DMS 273 (cell line): ENCODE data around the gene CDK5RAP3.
"Not testable (repeated sequence)": the region's sequence is repeated elsewhere in the genome, so short reads cannot be mapped to it uniquely, and the experiment has no call there.

Experiments used
- DNase-seq: peaks from one replicate; lab custom pipeline; 2025; ENCODE audit not compliant: unreplicated experiment; lab: John Stamatoyannopoulos, UW

The CDK5RAP3 gene

DNA sequence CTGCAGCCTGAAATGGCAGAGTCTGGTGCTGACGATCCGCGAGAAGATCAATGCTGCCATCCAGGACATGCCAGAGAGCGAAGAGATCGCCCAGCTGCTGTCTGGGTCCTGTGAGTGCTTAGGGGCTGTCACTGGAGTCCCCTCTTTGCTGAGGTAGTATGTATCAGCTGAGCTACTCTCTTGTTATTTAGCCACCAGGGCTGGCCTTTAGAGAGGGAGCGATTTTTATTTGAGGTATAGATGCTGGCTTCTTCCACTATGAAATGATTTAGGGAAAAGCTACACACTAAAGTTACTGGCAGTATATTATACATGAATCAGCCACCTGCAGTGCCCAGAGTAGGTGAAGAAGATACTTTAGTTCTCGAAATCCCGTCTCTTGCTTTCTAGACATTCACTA is 2.6 kb downstream of the CDK5RAP3 start:
- DNase-seq: no peak

DNA sequence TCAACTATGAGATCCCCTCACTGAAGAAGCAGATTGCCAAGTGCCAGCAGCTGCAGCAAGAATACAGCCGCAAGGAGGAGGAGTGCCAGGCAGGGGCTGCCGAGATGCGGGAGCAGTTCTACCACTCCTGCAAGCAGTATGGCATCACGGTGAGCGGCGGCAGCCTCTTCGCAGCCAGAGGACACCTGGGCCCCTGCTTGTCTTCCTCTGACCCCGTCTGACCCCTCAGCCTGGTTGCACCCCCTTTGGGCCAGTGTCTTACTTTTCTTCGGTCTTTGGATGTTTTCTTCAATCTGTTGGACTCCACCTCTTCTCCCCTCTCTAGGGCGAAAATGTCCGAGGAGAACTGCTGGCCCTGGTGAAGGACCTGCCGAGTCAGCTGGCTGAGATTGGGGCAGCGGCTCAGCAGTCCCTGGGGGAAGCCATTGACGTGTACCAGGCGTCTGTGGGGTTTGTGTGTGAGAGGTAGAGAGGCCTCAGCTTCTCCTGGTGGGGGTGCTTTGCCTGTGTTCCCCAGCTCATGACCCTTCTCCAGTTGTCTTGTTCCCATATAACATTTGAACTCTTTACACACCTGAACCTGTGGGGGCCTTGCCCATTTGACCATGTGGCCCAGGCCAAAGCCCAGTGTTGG is 4.4 kb downstream of the CDK5RAP3 start:
- no peak for DNase-seq

DNA sequence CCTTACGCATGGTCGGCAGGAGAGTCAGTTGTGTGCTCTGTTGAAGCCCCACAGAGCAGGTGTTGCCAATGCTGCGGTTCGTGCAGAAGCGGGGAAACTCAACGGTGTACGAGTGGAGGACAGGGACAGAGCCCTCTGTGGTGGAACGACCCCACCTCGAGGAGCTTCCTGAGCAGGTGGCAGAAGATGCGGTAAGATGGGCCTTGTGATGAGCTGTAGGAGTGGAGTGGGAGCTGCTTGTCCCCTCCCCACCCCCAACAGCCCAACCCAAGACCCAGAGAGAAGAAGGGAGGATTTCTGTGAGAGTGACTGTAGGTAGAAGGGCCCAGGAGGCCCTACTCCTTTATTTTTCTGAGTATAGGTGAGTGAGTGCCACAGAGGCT is 4.9 kb downstream of the CDK5RAP3 start:
- no peak for DNase-seq

DNA sequence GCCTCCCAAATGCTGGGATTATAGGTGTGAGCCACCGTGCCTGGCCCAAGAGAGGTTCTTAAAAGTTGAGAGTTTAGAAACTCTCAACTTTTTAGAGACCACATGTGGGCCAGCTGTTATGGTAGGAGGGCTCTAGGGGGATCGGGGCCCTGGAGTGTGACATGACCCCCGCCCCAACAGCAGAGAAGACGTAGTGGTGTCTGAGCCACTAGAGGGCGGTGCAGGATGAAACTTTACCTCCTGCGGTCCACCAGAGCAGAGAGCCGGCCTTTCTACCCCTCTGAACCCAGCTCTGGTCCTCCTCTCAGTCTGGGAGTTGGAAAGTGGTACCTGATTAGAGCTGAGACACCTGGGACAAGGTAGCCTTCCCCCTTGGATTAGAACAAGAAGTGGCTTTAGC is 7.4 kb downstream of the CDK5RAP3 start:
- peak; percentile 87 for DNase-seq

DNA sequence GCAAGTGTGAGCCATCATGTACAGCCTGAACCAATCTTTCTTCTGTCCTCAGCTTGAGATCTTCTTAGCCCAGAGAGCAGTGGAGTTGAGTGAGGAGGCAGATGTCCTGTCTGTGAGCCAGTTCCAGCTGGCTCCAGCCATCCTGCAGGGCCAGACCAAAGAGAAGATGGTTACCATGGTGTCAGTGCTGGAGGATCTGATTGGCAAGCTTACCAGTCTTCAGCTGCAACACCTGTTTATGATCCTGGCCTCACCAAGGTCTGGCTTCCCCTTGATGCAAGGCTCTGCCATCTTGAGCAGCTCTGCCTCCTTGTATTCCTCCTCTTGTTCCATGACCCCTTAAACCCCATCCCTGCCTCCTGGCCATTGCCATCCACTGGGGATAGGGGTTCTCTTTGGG is 9.6 kb downstream of the CDK5RAP3 start:
- peak; percentile 88 for DNase-seq

DNA sequence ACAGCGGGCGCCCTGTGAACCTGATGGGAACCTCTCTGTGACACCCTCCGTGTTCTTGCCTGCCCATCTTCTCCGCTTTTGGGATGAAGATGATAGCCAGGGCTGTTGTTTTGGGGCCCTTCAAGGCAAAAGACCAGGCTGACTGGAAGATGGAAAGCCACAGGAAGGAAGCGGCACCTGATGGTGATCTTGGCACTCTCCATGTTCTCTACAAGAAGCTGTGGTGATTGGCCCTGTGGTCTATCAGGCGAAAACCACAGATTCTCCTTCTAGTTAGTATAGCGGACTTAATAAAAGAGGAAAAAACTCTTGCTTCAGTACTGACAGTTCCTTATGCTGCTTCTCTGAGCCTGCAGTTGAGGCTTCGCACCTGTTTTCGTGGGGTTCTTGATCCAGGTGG is 10.5 kb downstream of the CDK5RAP3 start:
- no peak for DNase-seq

DNA sequence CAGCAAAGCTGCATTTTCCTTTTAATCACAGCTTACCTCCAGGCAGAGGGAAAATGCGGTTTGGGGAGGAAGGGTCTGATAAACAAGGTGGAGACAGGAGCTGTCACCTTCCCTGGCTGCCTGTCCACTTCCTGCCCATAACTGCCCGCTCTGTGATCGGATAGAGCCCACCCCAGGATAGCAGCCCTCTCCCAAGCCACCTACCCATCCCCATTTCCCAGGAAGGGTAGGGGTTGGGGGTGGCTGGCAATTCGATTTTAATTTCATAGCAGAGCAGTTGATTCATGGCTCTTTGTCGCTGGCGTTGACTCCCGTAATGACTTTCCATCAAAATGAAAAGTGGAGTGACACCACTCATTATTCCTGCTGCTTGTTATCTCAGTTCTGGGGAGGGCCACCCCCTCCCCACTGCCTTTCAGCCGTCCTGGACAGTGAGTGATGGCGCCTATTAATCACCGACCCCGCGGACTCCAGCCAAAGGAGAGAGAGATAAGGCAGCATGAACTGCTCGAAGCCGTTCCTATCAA is 11.2 kb downstream of the CDK5RAP3 start:
- no peak for DNase-seq

DNA sequence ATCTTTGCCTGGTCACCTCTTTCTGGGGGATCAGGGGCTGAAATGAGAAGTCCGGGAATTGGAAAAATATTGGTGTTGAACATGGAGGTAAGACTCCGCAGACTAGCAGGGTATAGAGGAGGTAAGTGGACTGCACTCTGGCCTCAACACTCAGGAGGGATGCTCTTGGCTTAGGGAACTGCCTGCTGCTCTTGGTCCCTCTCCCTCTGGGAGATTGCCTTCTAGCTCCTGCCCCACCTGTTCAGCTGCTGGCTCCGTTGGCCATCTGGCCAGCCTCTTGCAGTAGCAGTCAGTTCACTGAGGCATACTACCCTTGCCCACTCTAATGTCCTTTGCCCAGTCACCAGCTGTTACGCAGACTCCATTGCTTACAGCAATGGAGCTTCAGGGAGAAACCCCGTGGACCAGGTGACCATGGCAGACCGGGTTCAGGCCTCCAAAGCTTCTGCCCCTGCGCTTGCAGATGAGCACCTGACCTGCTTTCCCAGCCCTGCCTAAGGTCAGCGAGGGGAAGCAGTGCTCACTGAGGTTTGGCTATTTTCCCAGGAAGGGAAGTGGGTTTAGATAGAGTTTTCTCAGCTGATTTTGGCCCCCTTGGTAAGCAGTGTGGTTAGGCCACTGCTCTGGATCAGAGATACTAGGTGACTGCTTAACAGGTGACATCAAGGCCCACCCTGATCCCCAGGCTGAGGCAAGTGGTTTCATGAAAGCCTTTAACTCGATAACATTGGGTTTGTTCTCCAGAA is 11.9 kb downstream of the CDK5RAP3 start:
- peak; percentile 71 for DNase-seq

DNA sequence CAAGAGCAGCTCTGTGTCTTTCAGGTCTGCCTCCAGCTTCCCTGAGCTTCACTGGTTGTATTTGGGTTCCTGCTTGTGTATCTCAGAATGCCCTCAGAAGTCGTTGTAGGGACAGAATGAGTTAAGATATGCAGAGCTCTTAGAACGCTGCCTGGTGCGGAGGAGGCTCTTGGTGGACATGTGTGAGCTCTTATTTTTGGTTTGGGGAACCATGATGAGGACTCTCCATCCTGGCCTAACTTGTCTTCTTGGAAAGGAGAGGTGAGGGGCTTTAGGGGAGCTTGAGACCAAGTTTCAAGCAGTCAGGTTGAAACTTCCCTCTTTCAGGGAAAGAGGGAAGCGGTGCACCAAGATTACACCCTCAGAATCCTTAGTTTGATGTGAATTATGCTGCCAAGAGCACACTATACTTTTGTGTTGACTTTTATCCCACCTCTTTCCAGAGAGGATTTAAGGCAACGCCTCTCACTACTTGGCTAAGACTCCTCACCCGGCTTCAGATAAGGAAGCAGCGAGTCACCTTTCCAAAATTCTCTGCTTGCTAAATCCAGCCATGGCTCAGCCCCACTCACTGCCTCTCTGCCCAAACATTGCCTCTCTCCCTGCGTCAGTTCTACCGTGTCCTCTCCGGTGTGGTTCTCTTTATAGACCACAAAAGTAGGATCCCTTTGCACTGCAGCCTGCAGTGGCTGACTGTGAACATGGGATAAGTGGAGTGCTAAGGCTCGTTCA is 12.7 kb downstream of the CDK5RAP3 start:
- no peak for DNase-seq

DNA sequence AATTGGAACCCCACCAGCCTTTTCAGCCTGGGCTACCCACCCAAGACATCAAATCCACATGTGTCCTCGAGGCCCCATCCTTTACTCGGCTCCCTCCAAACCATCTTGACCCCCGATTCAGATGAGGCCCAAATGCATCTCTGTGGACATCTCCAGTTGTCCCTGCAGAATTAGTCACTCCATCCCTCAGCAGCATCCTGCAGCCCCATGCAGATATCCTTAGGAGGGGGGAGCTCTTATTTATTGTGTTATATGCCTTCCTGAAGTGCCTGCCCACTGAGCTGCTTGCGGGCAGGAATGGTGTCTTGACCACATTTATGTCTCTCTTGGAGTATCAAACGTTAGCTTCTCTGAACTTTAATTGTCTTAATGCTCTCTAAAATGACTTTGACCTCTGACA is 15.6 kb downstream of the CDK5RAP3 start:
- DNase-seq: no peak

DNA sequence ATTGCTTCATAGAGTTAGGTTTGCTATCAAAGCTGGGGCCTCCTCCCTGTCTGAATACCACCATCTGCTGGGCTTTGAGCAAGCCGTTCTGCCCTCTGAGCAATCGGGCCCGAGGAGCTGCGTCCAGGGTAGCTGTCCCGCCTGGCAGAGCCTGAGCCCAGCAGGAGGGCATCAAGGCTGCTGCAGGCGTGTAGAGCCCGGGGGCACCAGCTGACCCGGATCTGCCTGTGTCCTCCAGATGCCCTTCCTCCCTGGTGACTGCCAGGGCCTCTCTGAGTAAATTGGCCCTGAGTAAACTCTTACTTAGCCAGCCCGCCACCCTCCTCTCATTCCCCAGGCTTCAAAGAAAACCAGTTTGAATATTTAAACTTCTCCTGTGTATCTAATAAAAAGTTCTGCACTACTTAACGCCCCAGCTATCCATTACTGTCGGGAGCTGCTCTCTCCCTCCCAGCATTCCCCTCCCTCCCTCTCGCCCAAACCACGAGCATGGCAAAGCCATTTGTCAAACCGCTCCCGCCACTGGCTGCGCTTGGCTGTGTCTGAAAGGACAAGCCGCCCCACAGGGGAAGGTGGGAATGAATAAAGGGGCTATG is 16.4 kb downstream of the CDK5RAP3 start:
- peak; percentile 83 for DNase-seq

DNA sequence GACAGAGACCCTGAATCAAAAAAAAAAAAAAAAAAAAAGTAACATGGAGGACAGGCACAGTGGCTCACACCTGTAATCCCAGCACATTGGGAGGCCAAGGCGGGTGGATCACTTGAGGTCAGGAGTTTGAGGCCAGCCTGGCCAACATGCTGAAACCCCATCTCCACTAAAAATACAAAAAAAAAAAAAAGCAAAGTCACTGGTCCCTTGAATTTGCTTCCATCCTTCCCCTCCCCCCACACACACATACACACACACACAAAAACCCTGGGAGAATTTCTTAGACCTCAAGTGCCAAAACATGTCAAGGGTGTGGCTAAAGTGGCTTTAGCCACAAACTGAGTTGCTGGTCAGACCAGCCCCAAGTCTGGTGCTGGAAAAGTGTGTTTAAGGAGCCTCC is 17.5 kb downstream of the CDK5RAP3 start:
- not testable (repeated sequence) for DNase-seq

DNA sequence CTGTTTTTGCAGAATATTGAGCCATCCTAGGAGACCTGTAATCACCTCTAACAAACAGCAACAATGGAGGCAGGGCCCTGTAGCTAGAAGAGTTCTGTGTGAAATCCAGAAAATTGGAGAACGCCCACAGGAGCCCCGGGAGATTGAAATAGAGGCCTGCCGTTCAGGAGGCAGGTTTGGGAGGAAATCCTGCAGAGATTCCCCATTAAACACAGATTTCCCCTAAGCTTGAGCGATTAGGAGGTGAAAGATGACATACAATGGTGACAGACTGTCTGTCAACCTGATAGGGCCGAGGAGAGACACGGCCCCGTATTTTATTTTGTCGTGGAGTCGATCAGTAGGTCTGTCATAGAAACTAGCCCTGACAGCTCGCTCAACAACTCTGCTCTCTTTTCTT is 18.2 kb downstream of the CDK5RAP3 start:
- no peak for DNase-seq

DNA sequence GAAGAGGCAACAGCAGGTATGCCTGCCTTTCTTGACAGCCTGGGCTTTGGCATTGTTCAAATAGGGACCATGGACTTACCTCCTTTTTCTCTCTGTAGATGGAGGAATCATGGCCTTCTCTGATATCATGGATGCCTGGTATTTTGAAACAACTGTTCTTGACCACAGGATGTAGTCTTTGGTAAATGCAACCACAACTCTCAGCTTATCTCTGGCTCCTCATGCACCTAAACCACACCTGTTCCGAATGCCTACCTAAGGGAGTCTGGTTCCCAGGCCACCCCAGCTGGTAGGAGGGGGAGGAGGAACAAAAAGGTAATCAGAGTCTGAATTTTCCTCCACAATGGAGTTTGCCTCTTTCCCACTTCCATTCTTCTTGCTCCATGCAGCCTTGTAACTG is 18.8 kb downstream of the CDK5RAP3 start:
- no peak for DNase-seq

DNA sequence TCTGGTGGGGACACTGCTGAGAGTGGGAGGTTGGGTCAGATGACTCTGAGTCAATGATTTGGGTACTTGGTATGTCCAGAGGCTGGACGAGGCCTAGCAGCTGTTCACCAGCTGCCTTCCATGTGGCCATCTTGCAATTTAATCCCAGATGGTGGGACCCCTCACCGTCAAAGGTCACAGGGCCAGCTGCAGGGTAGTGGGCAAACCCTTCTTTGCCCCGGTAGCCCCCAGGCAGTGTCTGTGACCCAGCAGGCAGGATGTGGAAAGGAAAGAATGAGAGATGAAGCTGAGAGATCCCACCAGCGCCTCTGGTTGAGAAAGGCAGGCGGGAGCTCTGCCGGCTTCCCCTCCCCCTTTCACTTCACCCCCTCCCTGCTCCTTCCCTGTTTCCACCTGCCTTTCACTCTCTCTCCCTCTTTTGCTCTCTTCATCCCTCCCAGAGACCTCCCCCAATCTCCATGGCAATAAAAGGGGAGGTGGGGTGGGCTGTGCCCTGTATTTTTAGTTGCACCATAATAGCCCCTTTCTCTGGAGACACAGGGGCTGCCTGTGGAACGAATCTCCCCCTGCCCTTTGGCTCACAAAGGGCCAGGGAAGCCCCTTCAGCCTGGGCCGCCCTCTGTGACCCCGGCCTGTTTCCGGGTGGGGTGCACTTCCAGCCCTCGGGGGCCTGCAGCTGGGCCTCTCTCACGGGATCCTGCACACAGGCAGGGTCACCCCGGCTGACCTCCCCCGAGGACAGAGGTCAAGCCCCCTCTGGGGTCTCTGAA is 20.2 kb downstream of the CDK5RAP3 start:
- DNase-seq: no peak

DNA sequence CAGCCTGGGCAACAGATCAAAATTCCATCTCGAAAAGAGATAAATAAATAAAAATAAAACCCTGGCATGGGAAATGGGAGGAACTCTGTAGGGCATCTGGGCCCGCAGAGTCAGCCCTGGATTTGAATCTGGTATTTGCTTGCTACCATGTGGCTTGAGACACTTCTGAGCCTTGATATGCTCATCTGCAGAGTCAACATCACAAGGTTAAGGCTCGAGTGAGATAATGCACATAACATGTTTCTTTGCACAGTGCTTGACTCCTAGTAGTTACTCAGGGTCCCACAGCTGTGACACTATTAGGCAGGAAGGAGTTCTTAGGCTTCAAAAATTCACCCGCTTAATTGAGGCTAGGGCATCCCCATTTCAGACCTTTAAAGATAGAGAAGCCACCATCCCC is 21.3 kb downstream of the CDK5RAP3 start:
- no peak for DNase-seq

DNA sequence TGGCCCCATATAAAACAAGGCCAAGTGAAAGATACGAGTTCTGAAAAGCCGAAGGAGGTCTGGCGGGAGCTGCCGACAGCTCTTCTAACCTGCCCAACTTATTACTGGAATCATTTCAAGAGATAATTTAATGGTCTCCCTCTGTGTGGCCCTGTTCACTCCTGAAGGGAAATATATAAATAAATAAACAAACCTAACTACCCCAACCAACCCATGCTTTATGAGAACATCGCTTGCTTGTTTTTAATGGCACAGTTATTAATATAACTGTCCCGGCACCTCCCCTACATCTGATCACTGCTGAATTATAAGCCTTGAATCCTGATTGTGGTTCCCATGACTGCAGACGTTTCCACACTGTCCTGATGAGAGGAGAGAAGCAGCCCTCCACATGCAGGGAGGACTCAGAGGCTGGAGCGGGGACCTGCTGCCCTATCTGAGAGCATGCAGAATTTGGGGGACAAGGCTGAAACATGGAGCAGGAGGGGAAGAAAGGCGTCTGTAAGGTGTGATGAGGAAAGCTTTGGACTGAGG is 22.2 kb downstream of the CDK5RAP3 start:
- DNase-seq: no peak

DNA sequence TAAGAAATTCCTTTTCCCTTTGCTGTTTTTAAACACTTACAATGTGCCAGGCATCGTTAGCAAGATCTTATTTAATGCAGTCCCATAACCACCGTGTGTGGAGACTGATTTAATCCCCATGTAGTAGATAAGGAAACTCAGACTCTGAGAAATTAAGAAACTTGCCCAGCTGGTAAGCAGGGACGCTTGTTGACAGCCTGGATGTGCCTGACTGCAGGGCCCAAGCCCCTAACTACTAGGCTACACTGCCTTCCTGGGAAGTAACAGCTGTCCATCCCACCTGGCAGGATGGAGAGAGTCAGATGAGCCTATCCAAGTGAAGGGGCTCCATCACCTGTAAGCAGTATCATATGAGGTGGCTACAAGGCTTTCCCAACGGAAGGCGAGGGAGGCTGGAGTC is 23.1 kb downstream of the CDK5RAP3 start:
- no peak for DNase-seq

DNA sequence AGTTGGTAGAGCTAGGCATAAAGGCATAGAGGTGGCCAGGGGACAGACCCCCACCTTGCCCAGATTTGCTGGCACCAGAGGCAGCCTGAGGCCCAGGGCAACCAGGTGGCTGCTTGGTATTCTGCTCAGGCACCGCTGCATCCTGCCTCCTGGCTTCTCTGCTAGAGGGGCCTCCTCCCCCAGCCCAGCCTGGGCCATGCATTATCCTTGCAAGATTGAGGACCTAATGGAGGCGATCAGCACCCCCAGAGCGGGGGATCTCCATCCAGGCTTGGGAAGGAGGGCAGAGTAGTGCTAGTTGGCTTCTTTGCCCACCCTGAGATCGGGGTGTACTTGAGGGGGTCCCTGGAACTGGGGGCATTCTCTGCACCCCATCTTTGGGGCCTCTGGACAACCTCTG is 23.8 kb downstream of the CDK5RAP3 start:
- DNase-seq: peak; percentile 39

DNA sequence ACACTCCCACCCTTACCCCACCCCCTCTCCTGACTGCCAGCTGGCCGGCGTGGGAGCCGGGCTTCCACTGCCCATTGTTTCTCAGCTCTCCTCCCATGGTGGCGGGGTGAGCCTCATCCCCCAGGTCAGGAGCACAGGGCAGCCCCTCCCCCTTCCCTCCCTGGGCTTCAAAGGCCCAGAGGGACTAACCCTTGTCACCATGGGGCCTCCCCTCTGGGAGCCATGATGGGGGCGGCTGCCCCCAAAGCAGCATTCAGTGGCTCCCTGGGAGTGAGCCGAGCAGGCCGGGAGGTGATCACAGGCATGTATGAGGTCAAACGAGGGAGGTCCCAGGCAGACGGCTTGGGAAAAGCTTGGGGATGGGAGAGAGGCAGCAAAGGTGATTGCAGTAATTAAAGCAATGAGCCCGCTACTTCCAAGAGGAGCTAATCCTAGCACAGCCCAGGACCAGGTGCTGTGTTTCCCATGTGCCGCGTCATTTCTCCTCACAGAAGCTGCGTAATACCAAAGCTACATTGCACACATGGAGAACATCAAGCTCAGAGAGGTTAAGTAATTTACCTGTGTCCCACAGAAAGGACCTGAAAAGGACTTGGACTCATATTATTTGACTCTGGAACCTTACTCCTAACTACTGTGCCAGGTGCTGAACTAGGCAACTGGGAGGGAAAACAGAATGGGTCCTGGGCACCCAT is 24.5 kb downstream of the CDK5RAP3 start:
- DNase-seq: no peak
